OCI-M1 (cell line): Measurements from ENCODE around the gene SLC39A8.
"Not testable (repeated sequence)": the region's sequence is repeated elsewhere in the genome, so short reads cannot be mapped to it uniquely, and the experiment has no call there.

Experiments used
- DNase-seq: peaks from one replicate; lab custom pipeline; 2025; lab: John Stamatoyannopoulos, UW

SLC39A8 gene

GRCh38 chr4:102299354-102300107, 45.8 kb downstream of the SLC39A8 start:
- peak; percentile 71 for DNase-seq

GRCh38 chr4:102298716-102299115, 46.6 kb downstream of the SLC39A8 start:
- DNase-seq: no peak

GRCh38 chr4:102295153-102295862, 50.0 kb downstream of the SLC39A8 start:
- no peak for DNase-seq

GRCh38 chr4:102288497-102288896, 56.8 kb downstream of the SLC39A8 start:
- DNase-seq: no peak

- DNase-seq: no peak
Measured at GRCh38 chr4:102285831-102286230, 59.5 kb downstream of the SLC39A8 start.

- DNase-seq: peak; percentile 6
Measured at GRCh38 chr4:102281171-102281839, 64.0 kb downstream of the SLC39A8 start.

- not testable (repeated sequence) for DNase-seq
Measured at GRCh38 chr4:102273317-102273716, 72.0 kb downstream of the SLC39A8 start.

- DNase-seq: no peak
Measured at GRCh38 chr4:102272318-102272717, 73.0 kb downstream of the SLC39A8 start.

GRCh38 chr4:102268355-102268754, 76.9 kb downstream of the SLC39A8 start:
- DNase-seq: peak; percentile 46

GRCh38 chr4:102263024-102263787, 82.1 kb downstream of the SLC39A8 start:
- DNase-seq: peak; percentile 31

GRCh38 chr4:102259702-102260101, 85.6 kb downstream of the SLC39A8 start:
- no peak for DNase-seq

- DNase-seq: no peak
Measured at GRCh38 chr4:102259081-102259480, 86.2 kb downstream of the SLC39A8 start.

GRCh38 chr4:102256321-102256720, 89.0 kb downstream of the SLC39A8 start:
- DNase-seq: no peak

- DNase-seq: no peak
Measured at GRCh38 chr4:102253860-102254259, 91.4 kb downstream of the SLC39A8 start.

- no peak for DNase-seq
Measured at GRCh38 chr4:102252171-102252570, 93.1 kb downstream of the SLC39A8 start.

GRCh38 chr4:102250341-102250740, 94.9 kb downstream of the SLC39A8 start:
- DNase-seq: no peak

GRCh38 chr4:102247041-102247440, 98.2 kb downstream of the SLC39A8 start:
- no peak for DNase-seq

- DNase-seq: no peak
Measured at GRCh38 chr4:102246416-102246815, 98.9 kb downstream of the SLC39A8 start.

- no peak for DNase-seq
Measured at GRCh38 chr4:102244878-102245535, 100.3 kb downstream of the SLC39A8 start.

- DNase-seq: not testable (repeated sequence)
Measured at GRCh38 chr4:102243296-102243695, 102.0 kb downstream of the SLC39A8 start.

GRCh38 chr4:102234243-102234838, 110.9 kb downstream of the SLC39A8 start:
- DNase-seq: no peak
